HepG2 (cell line): ENCODE data around the gene TDG.

Experiments used
- GLI4 ChIP-seq: sonication (generic); formaldehyde crosslinking; IDR thresholded peaks from 2 replicates; pipeline ENCODE4 v1.5.1; 2020; ENCODE audit warnings: missing genetic modification reagents, mild to moderate bottlenecking, moderate library complexity, borderline replicate concordance
- KDM3A ChIP-seq: IDR thresholded peaks from 2 replicates; pipeline ENCODE4 v1.6.1; 2018; ENCODE audit warnings: low read depth, missing compliant biosample characterization
- PAX8 ChIP-seq: sonication (generic); formaldehyde crosslinking; IDR thresholded peaks from 2 replicates; pipeline ENCODE4 v1.8.0; 2022; ENCODE audit warnings: mild to moderate bottlenecking, missing genetic modification reagents, borderline replicate concordance
- ZNF274 ChIP-seq: sonication (generic); formaldehyde crosslinking; IDR thresholded peaks from 2 replicates; pipeline ENCODE4 v1.5.1; 2020; ENCODE audit warnings: mild to moderate bottlenecking, missing genetic modification reagents
- ZNF703 ChIP-seq: sonication (generic); formaldehyde crosslinking; IDR thresholded peaks from 2 replicates; pipeline ENCODE4 v1.5.1; 2020; ENCODE audit warnings: missing genetic modification reagents, mild to moderate bottlenecking, moderate library complexity, borderline replicate concordance
- TF ChIP-seq, protein P1 (sequence below): sonication (generic); formaldehyde crosslinking; IDR thresholded peaks from 2 replicates; pipeline ENCODE4 v1.4.0; 2020; ENCODE audit warnings: missing genetic modification reagents
- TF ChIP-seq, protein P2 (sequence below): sonication (generic); formaldehyde crosslinking; IDR thresholded peaks from 2 replicates; pipeline ENCODE4 v1.5.0; 2020; ENCODE audit warnings: mild to moderate bottlenecking, missing genetic modification reagents, moderate library complexity

DNA sequence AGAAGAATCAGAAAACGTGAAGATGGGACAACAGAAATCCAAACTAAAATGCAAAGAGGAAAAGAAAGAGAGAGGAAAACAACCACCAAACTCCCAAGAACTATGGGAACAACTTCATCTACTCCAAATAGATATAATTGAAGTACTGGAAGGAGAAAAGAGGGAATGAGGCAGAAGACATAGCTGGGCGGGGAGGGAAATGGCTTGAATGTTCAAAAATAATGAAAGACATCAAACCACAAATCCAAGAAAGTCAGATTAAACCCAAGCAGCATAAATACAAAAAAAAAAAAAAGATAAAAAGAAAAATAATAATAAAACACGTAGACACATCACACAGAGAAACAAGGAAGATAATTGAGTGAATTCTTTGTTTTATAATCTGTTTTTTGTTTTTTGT lies 47.8 kb upstream of the TDG start:
- TF ChIP-seq ZNF703 (CRISPR knock-in tag): no peak
- TF ChIP-seq, protein P1, sequence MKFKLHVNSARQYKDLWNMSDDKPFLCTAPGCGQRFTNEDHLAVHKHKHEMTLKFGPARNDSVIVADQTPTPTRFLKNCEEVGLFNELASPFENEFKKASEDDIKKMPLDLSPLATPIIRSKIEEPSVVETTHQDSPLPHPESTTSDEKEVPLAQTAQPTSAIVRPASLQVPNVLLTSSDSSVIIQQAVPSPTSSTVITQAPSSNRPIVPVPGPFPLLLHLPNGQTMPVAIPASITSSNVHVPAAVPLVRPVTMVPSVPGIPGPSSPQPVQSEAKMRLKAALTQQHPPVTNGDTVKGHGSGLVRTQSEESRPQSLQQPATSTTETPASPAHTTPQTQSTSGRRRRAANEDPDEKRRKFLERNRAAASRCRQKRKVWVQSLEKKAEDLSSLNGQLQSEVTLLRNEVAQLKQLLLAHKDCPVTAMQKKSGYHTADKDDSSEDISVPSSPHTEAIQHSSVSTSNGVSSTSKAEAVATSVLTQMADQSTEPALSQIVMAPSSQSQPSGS (CRISPR knock-in tag): no peak
- TF ChIP-seq KDM3A (CRISPR knock-in tag): no peak
- TF ChIP-seq, protein P2, sequence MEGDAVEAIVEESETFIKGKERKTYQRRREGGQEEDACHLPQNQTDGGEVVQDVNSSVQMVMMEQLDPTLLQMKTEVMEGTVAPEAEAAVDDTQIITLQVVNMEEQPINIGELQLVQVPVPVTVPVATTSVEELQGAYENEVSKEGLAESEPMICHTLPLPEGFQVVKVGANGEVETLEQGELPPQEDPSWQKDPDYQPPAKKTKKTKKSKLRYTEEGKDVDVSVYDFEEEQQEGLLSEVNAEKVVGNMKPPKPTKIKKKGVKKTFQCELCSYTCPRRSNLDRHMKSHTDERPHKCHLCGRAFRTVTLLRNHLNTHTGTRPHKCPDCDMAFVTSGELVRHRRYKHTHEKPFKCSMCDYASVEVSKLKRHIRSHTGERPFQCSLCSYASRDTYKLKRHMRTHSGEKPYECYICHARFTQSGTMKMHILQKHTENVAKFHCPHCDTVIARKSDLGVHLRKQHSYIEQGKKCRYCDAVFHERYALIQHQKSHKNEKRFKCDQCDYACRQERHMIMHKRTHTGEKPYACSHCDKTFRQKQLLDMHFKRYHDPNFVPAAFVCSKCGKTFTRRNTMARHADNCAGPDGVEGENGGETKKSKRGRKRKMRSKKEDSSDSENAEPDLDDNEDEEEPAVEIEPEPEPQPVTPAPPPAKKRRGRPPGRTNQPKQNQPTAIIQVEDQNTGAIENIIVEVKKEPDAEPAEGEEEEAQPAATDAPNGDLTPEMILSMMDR (CRISPR knock-in tag): no peak
- no peak for TF ChIP-seq ZNF274
- no peak for TF ChIP-seq PAX8 (CRISPR knock-in tag)
- TF ChIP-seq GLI4 (CRISPR knock-in tag): no peak
